OCI-LY7 (cell line): ENCODE measurements around the gene CFTR.

Experiments
- CTCF ChIP-seq: fragments of 200-600 bp; sonication (generic); conservative IDR thresholded peaks from 2 replicates; pipeline ENCODE4 v1.5.1; 2014; ENCODE audit warnings: mild to moderate bottlenecking, antibody characterized with exemption, low read length, moderate library complexity, mixed read lengths
- EZH2phosphoT487 ChIP-seq: fragments of 200-600 bp; sonication (generic); IDR thresholded peaks from 2 replicates; pipeline ENCODE4 v1.6.1; 2018; ENCODE audit warnings: low read depth, borderline replicate concordance, mild to moderate bottlenecking, mixed run types, antibody characterized with exemption, low read length, moderate library complexity, mixed read lengths

- TF ChIP-seq CTCF = no peak
- TF ChIP-seq EZH2phosphoT487 = no peak
Observed at GRCh38 chr7:117552660-117553059, 72.8 kb downstream of the CFTR start.
